PC-3 (cell line): ENCODE measurements around the gene FRMPD2.

Experiments
- EZH2 ChIP-seq: fragments of 300-600 bp; sonication (generic); IDR thresholded peaks from one replicate; pipeline ENCODE4 v1.6.1; 2017; ENCODE audit warnings: antibody characterized with exemption, mild to moderate bottlenecking, low read length; ENCODE audit not compliant: unreplicated experiment
- TF ChIP-seq, protein P1 (sequence below): fragments of 300-600 bp; sonication (generic); conservative IDR thresholded peaks from 2 replicates; pipeline ENCODE4 v1.5.1; 2017; ENCODE audit warnings: antibody characterized with exemption, low read depth, mild to moderate bottlenecking, low read length

DNA sequence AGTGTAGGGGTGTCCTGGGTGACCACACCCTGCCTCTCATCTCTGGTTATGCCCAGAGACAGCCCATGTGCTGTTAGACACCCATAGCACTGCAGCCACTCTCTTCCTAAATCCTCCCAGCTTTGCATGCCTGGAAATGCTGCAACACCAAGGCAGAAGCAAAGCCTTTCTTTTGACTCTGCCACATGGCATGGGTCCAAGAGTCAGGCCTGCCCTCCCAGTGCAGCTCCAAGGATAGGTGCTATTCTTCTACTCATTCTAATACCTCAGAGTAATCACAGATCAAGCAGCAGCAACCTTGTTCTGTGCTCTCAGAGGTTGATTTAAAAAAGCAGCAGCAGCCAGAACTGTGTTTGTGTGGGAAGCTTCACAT, 23.4 kb downstream of the FRMPD2 start:
- TF ChIP-seq, protein P1, sequence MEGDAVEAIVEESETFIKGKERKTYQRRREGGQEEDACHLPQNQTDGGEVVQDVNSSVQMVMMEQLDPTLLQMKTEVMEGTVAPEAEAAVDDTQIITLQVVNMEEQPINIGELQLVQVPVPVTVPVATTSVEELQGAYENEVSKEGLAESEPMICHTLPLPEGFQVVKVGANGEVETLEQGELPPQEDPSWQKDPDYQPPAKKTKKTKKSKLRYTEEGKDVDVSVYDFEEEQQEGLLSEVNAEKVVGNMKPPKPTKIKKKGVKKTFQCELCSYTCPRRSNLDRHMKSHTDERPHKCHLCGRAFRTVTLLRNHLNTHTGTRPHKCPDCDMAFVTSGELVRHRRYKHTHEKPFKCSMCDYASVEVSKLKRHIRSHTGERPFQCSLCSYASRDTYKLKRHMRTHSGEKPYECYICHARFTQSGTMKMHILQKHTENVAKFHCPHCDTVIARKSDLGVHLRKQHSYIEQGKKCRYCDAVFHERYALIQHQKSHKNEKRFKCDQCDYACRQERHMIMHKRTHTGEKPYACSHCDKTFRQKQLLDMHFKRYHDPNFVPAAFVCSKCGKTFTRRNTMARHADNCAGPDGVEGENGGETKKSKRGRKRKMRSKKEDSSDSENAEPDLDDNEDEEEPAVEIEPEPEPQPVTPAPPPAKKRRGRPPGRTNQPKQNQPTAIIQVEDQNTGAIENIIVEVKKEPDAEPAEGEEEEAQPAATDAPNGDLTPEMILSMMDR: no peak
- TF ChIP-seq EZH2: no peak
